Measurements from ENCODE around the gene PHAF1. TPM values are rescaled to one million over a fixed set of nuclear protein-coding genes. Genes with fewer than 3 reads are reported as not detected.

The PHAF1 gene
- total and polyA plus RNA-seq, 9 of the 15 experiments (the other 6 are each of a cell fraction or from before 2014, with no cell fraction given), result 5.1 to 25.4 (median 13.8) TPM

GRCh38 chr16:67190448-67191399 is 81.0 kb downstream of the PHAF1 start (continued):
- peak; percentile 71 for TF ChIP-seq PRDM10 (IDR thresholded peaks at IDR 0.05; ENCODE audit: partially characterized antibody)
- TF ChIP-seq POLR2G (IDR thresholded peaks at IDR 0.05; ENCODE audit: low read depth, low read length), result no peak
- TF ChIP-seq ZNF444 (CRISPR knock-in tag; IDR thresholded peaks at IDR 0.05), result no peak
- TF ChIP-seq RFX7 (CRISPR knock-in tag; IDR thresholded peaks at IDR 0.05), result no peak
- no peak for TF ChIP-seq RAD21 (CRISPR knock-in tag; conservative IDR thresholded peaks at IDR 0.05 in 1 of 2, IDR thresholded peaks at IDR 0.05 in 1 of 2)
- TF ChIP-seq ZNF140 (CRISPR knock-in tag; IDR thresholded peaks at IDR 0.05), result no peak
- TF ChIP-seq ZKSCAN3 (CRISPR knock-in tag; IDR thresholded peaks at IDR 0.05), result no peak
- no peak for TF ChIP-seq ZNF445 (CRISPR knock-in tag; IDR thresholded peaks at IDR 0.05; ENCODE audit: low read depth)
- TF ChIP-seq NFE2L1 (tag; IDR thresholded peaks at IDR 0.05; ENCODE audit: borderline replicate concordance, low read depth), result no peak
- no peak for TF ChIP-seq JUNB (CRISPR knock-in tag; conservative IDR thresholded peaks at IDR 0.05)
- TF ChIP-seq ARHGAP35 (IDR thresholded peaks at IDR 0.05; ENCODE audit: partially characterized antibody), result no peak
- TF ChIP-seq SIN3B (IDR thresholded peaks at IDR 0.05; ENCODE audit: low read depth), result no peak
- TF ChIP-seq NFIC (IDR thresholded peaks at IDR 0.05), result peak; percentile 40; the same call in 1 of the 2 replicates
- TF ChIP-seq MTA2 (IDR thresholded peaks at IDR 0.05; ENCODE audit: low read depth), result 0 out of 2 replicates have a peak, but pooled peaks have one; percentile 23
- TF ChIP-seq SNAPC5 (CRISPR knock-in tag; IDR thresholded peaks at IDR 0.05), result no peak
- no peak for TF ChIP-seq SRSF1 (IDR thresholded peaks at IDR 0.05; ENCODE audit: low read depth, low read length)
- no peak for TF ChIP-seq RAD51 (IDR thresholded peaks at IDR 0.05; ENCODE audit: borderline replicate concordance, low read depth)
- TF ChIP-seq USF1 (CRISPR knock-in tag; IDR thresholded peaks at IDR 0.05), result no peak
- TF ChIP-seq BRD4 (IDR thresholded peaks at IDR 0.05), result no peak
- no peak for TF ChIP-seq IRF1 (CRISPR knock-in tag; IDR thresholded peaks at IDR 0.05; ENCODE audit: borderline replicate concordance)
- TF ChIP-seq MAFF (IDR thresholded peaks at IDR 0.05; ENCODE audit: low read length), result no peak
- TF ChIP-seq ZNF3 (CRISPR knock-in tag; IDR thresholded peaks at IDR 0.05), result no peak

All from K562 (cell line).